Mesendoderm (in vitro differentiated cells): ENCODE data around the gene ELANE.

Source experiments
- DNase-seq: peaks from one replicate; pipeline ENCODE4 v3.0.0; 2013
- H2AK5ac ChIP-seq: 2 replicates; pipeline ENCODE4 v1.6.1; 2013; ENCODE audit warnings: low read length, inconsistent platforms
- H2BK120ac ChIP-seq: 2 replicates; pipeline ENCODE4 v1.6.1; 2013; ENCODE audit warnings: low read depth, mild to moderate bottlenecking, low read length, moderate library complexity, mixed read lengths
- H2BK15ac ChIP-seq: replicated peaks from 2 replicates; pipeline ENCODE4 v1.6.1; 2013; ENCODE audit warnings: low read depth, mild to moderate bottlenecking, moderate library complexity
- H2BK5ac ChIP-seq: 2 replicates; pipeline ENCODE4 v1.6.1; 2013; ENCODE audit warnings: low read length, inconsistent platforms
- H3K18ac ChIP-seq: 2 replicates; pipeline ENCODE4 v1.6.1; 2013; ENCODE audit warnings: mild to moderate bottlenecking, low read length, mixed read lengths
- H3K23ac ChIP-seq: one replicate; pipeline ENCODE4 v1.6.1; 2013; ENCODE audit warnings: low read length
- H3K27ac ChIP-seq: 2 replicates; pipeline ENCODE4 v1.5.1; 2013; ENCODE audit warnings: low read depth, mild to moderate bottlenecking, inconsistent platforms, low read length, moderate library complexity
- H3K27me3 ChIP-seq: 2 replicates; pipeline ENCODE4 v1.6.1; 2013; ENCODE audit warnings: low read length, control low read depth, mild to moderate bottlenecking, inconsistent platforms; ENCODE audit not compliant: insufficient read depth, poor library complexity
- H3K36me3 ChIP-seq: 2 replicates; pipeline ENCODE4 v1.6.1; 2013; ENCODE audit warnings: low read length, inconsistent platforms; ENCODE audit not compliant: control insufficient read depth, insufficient read depth
- H3K4ac ChIP-seq: one replicate; pipeline ENCODE4 v1.6.1; 2013; ENCODE audit warnings: low read depth, mild to moderate bottlenecking, low read length, moderate library complexity
- H3K4me1 ChIP-seq: 2 replicates; pipeline ENCODE4 v1.6.1; 2013; ENCODE audit warnings: low read depth, low read length, inconsistent platforms; ENCODE audit not compliant: control insufficient read depth
- H3K4me2 ChIP-seq: 2 replicates; pipeline ENCODE4 v1.6.1; 2013; ENCODE audit warnings: low read length
- H3K4me3 ChIP-seq: 2 replicates; pipeline ENCODE4 v1.5.1; 2013; ENCODE audit warnings: mild to moderate bottlenecking, low read length
- H3K56ac ChIP-seq: one replicate; pipeline ENCODE4 v1.6.1; 2013; ENCODE audit warnings: low read length
- H3K79me1 ChIP-seq: 2 replicates; pipeline ENCODE4 v1.6.1; 2013; ENCODE audit warnings: low read length, inconsistent platforms
- H3K79me2 ChIP-seq: 2 replicates; pipeline ENCODE4 v1.6.1; 2013; ENCODE audit warnings: mild to moderate bottlenecking, low read length; ENCODE audit not compliant: control insufficient read depth, insufficient read depth
- H3K9ac ChIP-seq: 2 replicates; pipeline ENCODE4 v1.6.1; 2013; ENCODE audit warnings: low read length, inconsistent platforms
- H4K5ac ChIP-seq: one replicate; pipeline ENCODE4 v1.6.1; 2013; ENCODE audit warnings: low read length
- H4K8ac ChIP-seq: one replicate; pipeline ENCODE4 v1.6.1; 2013; ENCODE audit warnings: low read depth, mild to moderate bottlenecking, control low read depth, low read length, moderate library complexity
- WGBS: extraction: QIAGEN DNeasy Blood & Tissue Kit; methylation state at CpG from one replicate; pipeline ENCODE4 v1.1.7; 2013; ENCODE audit warnings: low lambda C conversion rate, missing lambda C conversion rate; ENCODE audit not compliant: insufficient coverage; ENCODE audit errors: extremely low coverage; 5-methylcytosine and 5-hydroxymethylcytosine counted together

ELANE gene

DNA sequence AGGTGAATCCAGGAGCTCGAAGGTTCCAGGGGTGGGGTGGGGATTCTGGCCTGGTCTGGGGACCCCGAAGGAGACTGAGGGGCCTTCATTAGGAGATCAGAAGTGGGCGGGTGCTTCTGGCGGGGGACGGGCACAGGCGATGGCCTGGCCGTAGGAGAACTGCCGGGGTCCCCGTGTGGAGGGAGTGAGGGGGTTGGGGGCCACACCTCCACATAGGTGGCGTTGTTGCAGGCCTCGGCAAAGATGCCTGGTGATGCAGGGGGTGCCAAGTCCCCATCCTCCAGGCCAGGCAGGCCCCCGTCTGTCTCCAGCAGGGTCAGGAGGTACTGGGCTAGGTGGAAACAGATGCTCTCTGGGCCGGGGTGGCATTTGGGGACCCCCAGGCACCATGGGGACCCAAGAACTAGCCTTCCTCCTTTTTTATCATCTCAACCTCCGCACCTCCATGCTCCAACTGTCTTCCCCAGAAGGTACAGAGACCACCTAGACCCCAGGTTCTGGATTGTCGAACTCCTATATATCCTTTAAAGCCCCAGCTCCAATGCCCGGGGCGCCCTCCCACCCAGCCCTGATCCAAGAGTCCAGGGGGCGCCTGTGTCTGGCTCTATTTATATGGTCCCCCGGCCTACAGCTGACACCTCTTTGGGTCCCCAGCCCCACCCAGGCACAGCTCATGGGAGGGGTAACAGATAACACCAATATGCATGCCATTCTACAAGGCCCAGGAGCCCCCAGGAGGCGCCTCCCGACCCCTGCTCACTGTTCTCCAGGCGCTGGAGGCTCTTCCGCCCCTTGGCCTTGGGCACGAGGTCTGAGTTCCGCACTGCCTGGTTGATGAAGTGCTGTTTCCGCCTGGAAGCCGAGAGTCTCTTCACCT, 49.4 kb downstream of the ELANE start:
- no CpG with 5 or more reads among the region's 27 CpGs for WGBS
- Histone ChIP-seq H3K4me1 (no peaks in the 10 kb centered on the region), H2BK15ac (no peak overlapping the region), H3K4ac (no peak overlapping the region), H3K79me1 (peaks cover 2% of the 10 kb centered on the region), H4K5ac (no peak overlapping the region), H3K56ac (no peak overlapping the region), H3K23ac (no peak overlapping the region), H2AK5ac (no peak overlapping the region), H2BK5ac (no peak overlapping the region), H3K27me3 (no peaks in the 10 kb centered on the region), H3K9ac (no peak overlapping the region), H4K8ac (no peak overlapping the region), H3K27ac (no peak overlapping the region), H3K4me3 (no peak overlapping the region), H2BK120ac (no peak overlapping the region), H3K36me3 (no peaks in the 10 kb centered on the region), H3K18ac (no peak overlapping the region), H3K4me2 (no peak overlapping the region), H3K79me2 (peaks cover 2% of the 10 kb centered on the region)
- DNase-seq = no peak

- Histone ChIP-seq H3K36me3 (no peaks in the 10 kb centered on the region), H3K9ac (no peak overlapping the region), H3K4me2 (no peak overlapping the region), H3K4me1 (no peaks in the 10 kb centered on the region), H3K79me1 (peaks cover 2% of the 10 kb centered on the region), H2BK120ac (no peak overlapping the region), H3K79me2 (peaks cover 2% of the 10 kb centered on the region), H3K4ac (no peak overlapping the region), H3K56ac (no peak overlapping the region), H3K23ac (no peak overlapping the region), H2AK5ac (no peak overlapping the region), H2BK5ac (no peak overlapping the region), H3K27ac (no peak overlapping the region), H4K5ac (no peak overlapping the region), H2BK15ac (no peak overlapping the region), H3K27me3 (no peaks in the 10 kb centered on the region), H4K8ac (no peak overlapping the region), H3K4me3 (no peak overlapping the region), H3K18ac (no peak overlapping the region)
- no CpG with 5 or more reads among the region's 7 CpGs for WGBS
- DNase-seq = no peak
These were observed 49.9 kb downstream of the ELANE start for GRCh38 chr19:902093-902370.

GRCh38 chr19:902446-903226, 50.5 kb downstream of the ELANE start:
- H2BK15ac ChIP-seq = no peak overlapping the region
- H3K18ac ChIP-seq = no peak overlapping the region
- H3K27ac ChIP-seq = no peak overlapping the region
- peaks cover 4% of the 10 kb centered on the region for H3K79me2 ChIP-seq
- H3K9ac ChIP-seq = no peak overlapping the region
- no CpG with 5 or more reads among the region's 14 CpGs for WGBS
- H3K4me3 ChIP-seq = no peak overlapping the region
- H3K4ac ChIP-seq = no peak overlapping the region
- no peaks in the 10 kb centered on the region for H3K36me3 ChIP-seq
- no peak overlapping the region for H3K56ac ChIP-seq
- no peak for DNase-seq
- H2BK120ac ChIP-seq = no peak overlapping the region
- no peak overlapping the region for H2BK5ac ChIP-seq
- H3K4me1 ChIP-seq = no peaks in the 10 kb centered on the region
- H3K4me2 ChIP-seq = no peak overlapping the region
- no peak overlapping the region for H4K5ac ChIP-seq
- no peak overlapping the region for H4K8ac ChIP-seq
- peaks cover 4% of the 10 kb centered on the region for H3K79me1 ChIP-seq
- no peak overlapping the region for H3K23ac ChIP-seq
- H2AK5ac ChIP-seq = no peak overlapping the region
- no peaks in the 10 kb centered on the region for H3K27me3 ChIP-seq

DNA sequence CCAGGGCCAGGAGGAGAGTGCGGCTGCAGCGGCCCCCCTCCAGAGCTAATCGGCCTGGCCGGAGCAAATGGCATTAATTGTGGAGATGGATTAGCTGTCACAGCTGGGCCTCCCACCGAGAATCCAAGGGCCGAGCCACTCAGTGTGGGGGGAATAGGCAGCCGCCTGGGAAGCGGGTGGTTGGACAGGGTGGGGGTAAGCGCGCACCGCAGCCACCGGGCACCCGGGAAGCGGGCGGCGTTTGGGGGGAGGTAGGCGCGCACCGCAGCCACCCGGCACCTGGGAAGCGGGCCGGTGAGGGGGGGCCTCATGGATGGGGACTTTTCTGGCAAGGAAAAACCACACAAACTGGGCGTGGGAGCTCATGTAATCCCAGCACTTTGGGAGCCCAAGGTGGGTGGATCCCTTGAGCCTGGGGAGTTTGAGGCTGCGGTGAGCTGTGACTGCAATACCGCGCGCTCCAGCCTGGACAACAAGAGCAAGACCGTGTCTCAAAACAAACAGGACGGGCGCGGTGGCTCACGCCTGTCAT, 51.2 kb downstream of the ELANE start:
- no CpG with 5 or more reads among the region's 32 CpGs for WGBS
- H3K23ac ChIP-seq = no peak overlapping the region

DNA sequence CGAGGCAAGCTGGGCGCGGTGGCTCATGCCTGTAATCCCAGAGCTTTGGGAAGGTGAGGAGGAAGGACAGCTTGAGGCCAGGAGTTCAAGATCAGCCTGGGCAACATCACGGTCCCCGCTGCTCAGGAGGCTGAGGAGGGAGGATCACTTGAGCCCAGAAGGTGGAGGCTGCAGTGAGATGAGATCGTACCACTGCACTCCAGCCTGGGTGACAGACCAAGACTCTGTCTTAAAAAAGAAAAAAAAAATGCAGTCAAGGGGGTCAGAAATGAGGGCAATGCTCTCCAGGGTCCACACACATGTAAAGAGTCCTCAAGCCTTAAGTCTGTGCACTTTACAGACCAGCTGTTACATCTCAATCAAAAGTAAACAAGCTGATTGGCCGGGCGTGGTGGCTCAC, 52.4 kb downstream of the ELANE start:
- H3K79me2 ChIP-seq = peaks cover 7% of the 10 kb centered on the region
- no peak overlapping the region for H2AK5ac ChIP-seq
- H4K5ac ChIP-seq = no peak overlapping the region
- no peak for DNase-seq
- H4K8ac ChIP-seq = no peak overlapping the region
- H2BK120ac ChIP-seq = no peak overlapping the region
- H3K27me3 ChIP-seq = no peaks in the 10 kb centered on the region
- H2BK5ac ChIP-seq = no peak overlapping the region
- H3K4me1 ChIP-seq = no peaks in the 10 kb centered on the region
- H3K4ac ChIP-seq = no peak overlapping the region
- peaks cover 4% of the 10 kb centered on the region for H3K79me1 ChIP-seq
- no peak overlapping the region for H3K23ac ChIP-seq
- no peak overlapping the region for H3K4me3 ChIP-seq
- no peak overlapping the region for H3K18ac ChIP-seq
- no peaks in the 10 kb centered on the region for H3K36me3 ChIP-seq
- WGBS = no CpG with 5 or more reads among the region's 8 CpGs
- H3K56ac ChIP-seq = no peak overlapping the region
- H2BK15ac ChIP-seq = no peak overlapping the region
- no peak overlapping the region for H3K4me2 ChIP-seq
- no peak overlapping the region for H3K27ac ChIP-seq
- no peak overlapping the region for H3K9ac ChIP-seq

More for the DNA sequence above, 51.2 kb downstream of the ELANE start:
- no peak overlapping the region for H3K56ac ChIP-seq
- no peak for DNase-seq
- peaks cover 4% of the 10 kb centered on the region for H3K79me2 ChIP-seq
- no peak overlapping the region for H2BK5ac ChIP-seq
- no peaks in the 10 kb centered on the region for H3K36me3 ChIP-seq
- no peaks in the 10 kb centered on the region for H3K4me1 ChIP-seq
- no peak overlapping the region for H2AK5ac ChIP-seq
- no peaks in the 10 kb centered on the region for H3K27me3 ChIP-seq
- no peak overlapping the region for H2BK15ac ChIP-seq
- H3K79me1 ChIP-seq = peaks cover 4% of the 10 kb centered on the region
- H3K4me3 ChIP-seq = no peak overlapping the region
- no peak overlapping the region for H3K18ac ChIP-seq
- H2BK120ac ChIP-seq = no peak overlapping the region
- no peak overlapping the region for H3K4me2 ChIP-seq
- no peak overlapping the region for H4K5ac ChIP-seq
- H3K4ac ChIP-seq = no peak overlapping the region
- H4K8ac ChIP-seq = no peak overlapping the region
- H3K27ac ChIP-seq = no peak overlapping the region
- no peak overlapping the region for H3K9ac ChIP-seq
